NCI-H2107 treated with DMSO at 0.1 percent for 48 hours (cell line): ENCODE data around the gene TMEM106C.
"Not testable (repeated sequence)": the region's sequence is repeated elsewhere in the genome, so short reads cannot be mapped to it uniquely, and the experiment has no call there.

Experiments
- DNase-seq: peaks from one replicate; lab custom pipeline; 2025; ENCODE audit not compliant: unreplicated experiment; lab: John Stamatoyannopoulos, UW

The TMEM106C gene

GRCh38 chr12:47949441-47950341 lies 13.7 kb upstream of the TMEM106C start:
- peak; percentile 64 for DNase-seq

GRCh38 chr12:47950856-47951468 lies 12.4 kb upstream of the TMEM106C start:
- DNase-seq = no peak

GRCh38 chr12:47954058-47954457 lies 9.3 kb upstream of the TMEM106C start:
- DNase-seq = no peak

- DNase-seq = no peak
Measured at GRCh38 chr12:47954467-47955045, 8.8 kb upstream of the TMEM106C start.

GRCh38 chr12:47955059-47955458 lies 8.3 kb upstream of the TMEM106C start:
- DNase-seq = no peak

- DNase-seq = not testable (repeated sequence)
Measured at GRCh38 chr12:47957671-47958070, 5.7 kb upstream of the TMEM106C start.

- DNase-seq = no peak
Measured at GRCh38 chr12:47962198-47962597, 1.2 kb upstream of the TMEM106C start.

GRCh38 chr12:47964106-47964728 lies 821 bp downstream of the TMEM106C start:
- no peak for DNase-seq

GRCh38 chr12:47965581-47965980 lies 2.2 kb downstream of the TMEM106C start:
- no peak for DNase-seq

GRCh38 chr12:47967461-47968321 lies 4.3 kb downstream of the TMEM106C start:
- no peak for DNase-seq

GRCh38 chr12:47969845-47970244 lies 6.4 kb downstream of the TMEM106C start:
- DNase-seq = no peak

GRCh38 chr12:47970843-47971242 lies 7.4 kb downstream of the TMEM106C start:
- no peak for DNase-seq

GRCh38 chr12:47972895-47973294 lies 9.5 kb downstream of the TMEM106C start:
- no peak for DNase-seq

GRCh38 chr12:47973870-47974269 lies 10.5 kb downstream of the TMEM106C start:
- DNase-seq = no peak

GRCh38 chr12:47975036-47975620 lies 11.7 kb downstream of the TMEM106C start:
- no peak for DNase-seq

- no peak for DNase-seq
Measured at GRCh38 chr12:47975816-47976215, 12.4 kb downstream of the TMEM106C start.

- DNase-seq = no peak
Measured at GRCh38 chr12:47977046-47977771, 13.8 kb downstream of the TMEM106C start.

GRCh38 chr12:47977772-47978597 lies 14.6 kb downstream of the TMEM106C start:
- DNase-seq = no peak

- DNase-seq = no peak
Measured at GRCh38 chr12:47978598-47978873, 15.1 kb downstream of the TMEM106C start.
